GM12865 (cell line): Measurements from ENCODE around the gene GNAI1.

Experiments used
- DNase-seq: peaks from one replicate; pipeline ENCODE4 v3.0.0; 2010; ENCODE audit warnings: low read depth
- H3K4me3 ChIP-seq: 2 replicates; pipeline ENCODE4 v1.5.1; 2011; ENCODE audit warnings: mild to moderate bottlenecking, low read depth, low read length, control low read depth
- TF ChIP-seq, protein P1 (sequence below): IDR thresholded peaks from 2 replicates; pipeline ENCODE4 v1.5.1; 2011; ENCODE audit warnings: low read length, control low read depth, low read depth, inconsistent platforms; ENCODE audit not compliant: insufficient read depth; ENCODE audit errors: missing control alignments

The GNAI1 gene

DNA sequence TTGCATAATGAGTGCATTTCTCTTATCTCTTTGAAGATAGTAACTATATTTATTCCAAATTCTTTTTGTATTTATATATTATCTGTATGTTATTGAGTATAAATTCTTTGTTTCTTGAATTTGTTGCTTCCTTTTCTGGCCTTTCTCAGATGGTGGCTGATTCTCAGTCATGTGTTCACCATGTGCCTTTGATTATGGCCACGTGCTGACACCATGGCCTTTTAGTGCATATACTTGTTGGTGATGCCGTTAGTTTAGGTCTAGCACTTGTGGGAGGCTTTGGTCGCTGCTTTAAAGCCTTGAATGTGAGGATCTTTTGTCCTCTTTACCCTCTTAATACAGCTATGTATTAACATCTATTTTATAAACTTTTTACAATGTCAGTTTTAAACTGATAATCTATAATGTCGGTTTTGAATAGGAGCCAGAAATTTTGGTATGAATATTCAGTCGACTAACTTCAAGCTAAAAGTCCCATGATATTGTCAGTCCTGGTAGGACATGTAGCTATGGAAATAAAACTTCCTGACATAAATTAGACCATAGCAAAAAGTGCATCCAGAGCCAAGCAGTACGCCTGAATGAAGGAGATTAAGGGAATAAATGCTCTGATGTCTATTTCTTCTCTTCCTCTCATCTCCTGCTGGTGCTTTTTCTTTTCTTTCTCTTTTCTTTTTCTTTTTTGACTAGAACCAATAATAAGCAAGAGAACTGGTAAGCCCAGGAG lies 130.3 kb downstream of the GNAI1 start:
- H3K4me3 ChIP-seq, result no peak overlapping the region
- TF ChIP-seq, protein P1, sequence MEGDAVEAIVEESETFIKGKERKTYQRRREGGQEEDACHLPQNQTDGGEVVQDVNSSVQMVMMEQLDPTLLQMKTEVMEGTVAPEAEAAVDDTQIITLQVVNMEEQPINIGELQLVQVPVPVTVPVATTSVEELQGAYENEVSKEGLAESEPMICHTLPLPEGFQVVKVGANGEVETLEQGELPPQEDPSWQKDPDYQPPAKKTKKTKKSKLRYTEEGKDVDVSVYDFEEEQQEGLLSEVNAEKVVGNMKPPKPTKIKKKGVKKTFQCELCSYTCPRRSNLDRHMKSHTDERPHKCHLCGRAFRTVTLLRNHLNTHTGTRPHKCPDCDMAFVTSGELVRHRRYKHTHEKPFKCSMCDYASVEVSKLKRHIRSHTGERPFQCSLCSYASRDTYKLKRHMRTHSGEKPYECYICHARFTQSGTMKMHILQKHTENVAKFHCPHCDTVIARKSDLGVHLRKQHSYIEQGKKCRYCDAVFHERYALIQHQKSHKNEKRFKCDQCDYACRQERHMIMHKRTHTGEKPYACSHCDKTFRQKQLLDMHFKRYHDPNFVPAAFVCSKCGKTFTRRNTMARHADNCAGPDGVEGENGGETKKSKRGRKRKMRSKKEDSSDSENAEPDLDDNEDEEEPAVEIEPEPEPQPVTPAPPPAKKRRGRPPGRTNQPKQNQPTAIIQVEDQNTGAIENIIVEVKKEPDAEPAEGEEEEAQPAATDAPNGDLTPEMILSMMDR, result no peak
- no peak for DNase-seq

DNA sequence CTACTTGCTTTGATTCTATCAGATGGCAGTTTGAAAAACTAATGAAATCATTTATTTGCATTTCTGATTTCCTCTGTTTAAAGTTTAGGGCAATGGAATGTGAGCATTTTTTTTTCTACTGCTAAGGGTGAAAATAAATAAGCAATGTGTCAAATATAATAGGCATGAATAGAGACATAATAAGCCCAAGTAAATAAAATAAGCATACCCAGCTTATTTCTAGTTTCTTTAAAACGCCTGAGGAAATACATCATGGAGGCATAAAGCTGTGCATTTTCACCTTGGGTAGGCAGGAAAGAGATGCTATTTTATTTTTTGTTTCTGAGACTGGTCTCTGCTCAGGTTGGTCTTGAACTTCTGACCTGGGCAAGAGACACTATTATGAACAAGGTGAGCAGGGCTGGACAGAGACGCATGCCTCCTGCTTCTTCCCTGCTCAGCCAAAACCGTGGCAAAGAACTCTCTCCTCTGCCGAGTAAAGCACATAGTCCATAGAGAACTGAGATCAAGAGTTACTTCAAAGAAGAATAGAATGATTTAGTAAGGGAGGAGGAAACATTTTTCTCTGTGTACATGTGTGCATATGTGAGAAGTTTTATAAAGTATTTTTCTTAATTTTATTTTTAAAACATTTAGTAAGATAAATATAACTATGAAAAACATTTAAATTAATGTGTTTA lies 138.1 kb downstream of the GNAI1 start:
- DNase-seq, result no peak
- no peak overlapping the region for H3K4me3 ChIP-seq
- TF ChIP-seq, protein P1, result no peak

DNA sequence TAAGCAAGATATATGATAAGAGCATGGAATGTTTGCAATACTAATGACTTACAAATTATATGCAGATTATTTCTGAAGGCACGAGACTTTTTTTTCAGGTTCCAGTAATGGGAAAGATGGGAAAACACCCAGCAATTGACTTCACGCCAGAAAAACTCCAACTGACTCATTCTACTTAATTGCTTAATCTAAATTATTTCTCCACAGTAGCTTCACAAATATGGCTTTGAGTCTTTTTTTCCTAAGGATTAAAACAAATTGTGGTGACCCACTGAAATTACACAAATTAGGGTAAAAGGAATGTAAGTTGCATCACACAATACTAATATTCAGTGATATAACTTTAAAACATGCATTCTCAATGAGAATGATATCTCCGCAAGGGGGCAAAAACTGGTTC lies 138.7 kb downstream of the GNAI1 start:
- no peak overlapping the region for H3K4me3 ChIP-seq
- TF ChIP-seq, protein P1, result no peak
- DNase-seq, result no peak

DNA sequence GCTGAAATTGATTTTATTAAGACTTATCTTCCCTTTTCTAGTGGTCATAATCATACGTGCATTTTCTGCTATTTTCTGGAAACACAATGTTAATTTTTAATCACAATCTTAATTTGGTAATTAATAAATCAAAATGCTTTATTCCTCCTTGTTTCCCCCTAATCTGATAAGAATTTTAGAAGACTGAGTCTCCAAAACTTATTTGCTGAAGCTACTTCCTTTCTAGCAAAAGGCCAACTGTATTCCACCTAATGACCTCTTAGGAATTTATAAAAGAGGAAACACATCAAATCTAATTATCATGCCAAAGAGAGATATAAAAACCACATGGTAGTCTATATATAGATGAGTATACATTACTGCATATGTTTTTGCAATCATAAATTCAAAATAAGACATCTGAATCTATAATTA lies 140.6 kb downstream of the GNAI1 start:
- DNase-seq, result no peak
- TF ChIP-seq, protein P1, result no peak

More for the DNA sequence above, 140.6 kb downstream of the GNAI1 start:
- no peak overlapping the region for H3K4me3 ChIP-seq
